ENCODE measurements around the gene TAS2R40. TPM values are rescaled to one million over a fixed set of nuclear protein-coding genes. Genes with fewer than 3 reads are reported as not detected.

The TAS2R40 gene
- total RNA-seq, 1 experiment from 2014 or later = not detected

GRCh38 chr7:143247372-143247771 is 25.5 kb downstream of the TAS2R40 start:
- RAD21 ChIA-PET (ENCODE audit: low non-redundant PET in 1 of 2, low total read pairs in 2 of 2, uncharacterized antibody in 2 of 2, unreplicated experiment in 2 of 2) = no interaction called here
- Histone ChIP-seq H3K9me2 (ENCODE audit: insufficient read depth) (no peaks in the 10 kb centered on the region), H3K36me3 (ENCODE audit: control insufficient read depth in 1 of 2, insufficient read depth in 2 of 2, low read length in 2 of 2) (no peaks in the 10 kb centered on the region), H3K79me2 (ENCODE audit: insufficient read depth, low read length) (no peaks in the 10 kb centered on the region), H3K4me1 (ENCODE audit: control insufficient read depth in 1 of 2, insufficient read depth in 2 of 2, low read length in 2 of 2) (no peaks in the 10 kb centered on the region), H3K27ac (ENCODE audit: low read depth, low read length) (no peak overlapping the region), H3K4me2 (ENCODE audit: low read length) (no peak overlapping the region), H3K27me3 (ENCODE audit: insufficient read depth, low read length) (no peaks in the 10 kb centered on the region), H2AFZ (ENCODE audit: low read depth, low read length, poor library complexity, severe bottlenecking) (no peak overlapping the region), H3K4me3 (replicated peaks in 1 of 2; ENCODE audit: low read depth in 1 of 2, low read length in 2 of 2) (no peak overlapping the region), H3K9ac (ENCODE audit: low read length) (no peak overlapping the region), H3K9me3 (ENCODE audit: control insufficient read depth in 1 of 2, insufficient read depth in 1 of 2, low read depth in 1 of 2, low read length in 2 of 2) (no peaks in the 10 kb centered on the region), H4K20me1 (ENCODE audit: insufficient read depth) (no peaks in the 10 kb centered on the region)
- intact Hi-C loops (cut with micrococcal nuclease) = no loop called here
- POLR2A ChIA-PET = no interaction called here
- CTCF ChIA-PET = no interaction called here
- DNase-seq (ENCODE audit: low read depth, low spot score) (no peak), ATAC-seq (no peak)
- BruUV-seq (replicated peaks) = no TSS peak
- TF ChIP-seq ZFX (IDR thresholded peaks at IDR 0.05) (no peak), SRF (IDR thresholded peaks at IDR 0.05; ENCODE audit: low read depth) (no peak), POLR2AphosphoS5 (IDR thresholded peaks at IDR 0.05; ENCODE audit: low read depth, low read length) (no peak), FOSL1 (IDR thresholded peaks at IDR 0.05; ENCODE audit: low read depth) (no peak), CEBPB (IDR thresholded peaks at IDR 0.05; ENCODE audit: low read depth) (no peak), RAD21 (IDR thresholded peaks at IDR 0.05; ENCODE audit: low read depth) (no peak), ATF3 (IDR thresholded peaks at IDR 0.05) (no peak), CBX3 (IDR thresholded peaks at IDR 0.05; ENCODE audit: low read depth) (no peak), EGR1 (IDR thresholded peaks at IDR 0.05; ENCODE audit: low read depth) (no peak), ZBTB33 (IDR thresholded peaks at IDR 0.05; ENCODE audit: extremely low read depth, insufficient replicate concordance, low read length) (no peak), MAX (IDR thresholded peaks at IDR 0.05) (no peak)

Measured in HCT116 (cell line).